Measurements from ENCODE around the gene ARHGEF19. TPM values are rescaled to one million over a fixed set of nuclear protein-coding genes. Genes with fewer than 3 reads are reported as not detected.

The ARHGEF19 gene
- total and polyA plus RNA-seq, 10 of the 15 experiments (the other 5 are each of a cell fraction or from before 2014, with no cell fraction given) = 0.15 to 2.9 (median 0.67) TPM; not detected in 1

GRCh38 chr1:16204634-16205333 lies 7.7 kb downstream of the ARHGEF19 start:
- Histone ChIP-seq H3K4me1 (ENCODE audit: control insufficient read depth, insufficient read depth, low read length) (peaks cover 4% of the 10 kb centered on the region; the same call in 1 of the 2 replicates), H3K4me2 (ENCODE audit: control insufficient read depth, insufficient read depth) (no peak overlapping the region), H3K27ac (ENCODE audit: control insufficient read depth, insufficient read depth) (no peak overlapping the region), H2AFZ (ENCODE audit: control insufficient read depth, low read depth, low read length) (no peak overlapping the region), H3K27me3 (replicated peaks in 1 of 2; ENCODE audit: control insufficient read depth in 2 of 2, insufficient read depth in 2 of 2, low read length in 1 of 2) (no peaks in the 10 kb centered on the region), H3K4me3 (no peak overlapping the region), H4K20me1 (ENCODE audit: control insufficient read depth, insufficient read depth) (no peaks in the 10 kb centered on the region), H3K9me3 (replicated peaks; ENCODE audit: control insufficient read depth, insufficient read depth, low read length) (no peaks in the 10 kb centered on the region), H3K36me3 (ENCODE audit: control insufficient read depth in 2 of 2, insufficient read depth in 2 of 2, low read length in 1 of 2) (no peaks in the 10 kb centered on the region), H3K79me2 (ENCODE audit: control insufficient read depth, insufficient read depth, low read length) (no peaks in the 10 kb centered on the region), H3K9ac (ENCODE audit: control insufficient read depth, insufficient read depth, low read length) (no peak overlapping the region)
- RAD21 ChIA-PET (ENCODE audit: unreplicated experiment) = no interaction called here
- BruUV-seq (replicated peaks) = no TSS peak
- SMC1A ChIA-PET (ENCODE audit: uncharacterized antibody, unreplicated experiment) = no interaction called here
- FAIRE-seq (no peak), DNase-seq (ENCODE audit: low read depth, low spot score) (no peak), ATAC-seq (no peak)
- TF ChIP-seq POLR2AphosphoS2 (IDR thresholded peaks at IDR 0.05; ENCODE audit: low read depth, low read length) (no peak), CTCF (IDR thresholded peaks at IDR 0.05 in 2 of 3, conservative IDR thresholded peaks at IDR 0.05 in 1 of 3; ENCODE audit: control insufficient read depth in 2 of 3, extremely low read depth in 1 of 3, insufficient read depth in 1 of 3, low read depth in 3 of 3, low read length in 3 of 3) (peak in 2 of 3 experiments; percentile 34 to 38; a peak in 3 of 6 replicates), SMC3 (IDR thresholded peaks at IDR 0.05; ENCODE audit: borderline replicate concordance, low read length) (peak; percentile 24; the same call in 1 of the 2 replicates), RAD21 (IDR thresholded peaks at IDR 0.05; ENCODE audit: insufficient read depth, low read depth, low read length) (peak; percentile 32)
- WGBS (ENCODE audit: insufficient coverage, insufficient replicate concordance, low lambda C conversion rate, missing lambda C conversion rate) = 62% methylated on average over 12 of the region's 12 CpGs
- POLR2A ChIA-PET = no interaction called here
- in situ Hi-C loops (cut with MboI) = no loop called here
- CTCF ChIA-PET = interaction anchor here (0.6 to 3.4 kb wide), 9 partner anchors 8 to 678 kb away, joined by 3 to 18 read pairs (median 3); partner anchors contain the start of gene ARHGEF19
- intact Hi-C loops (cut with micrococcal nuclease; ENCODE audit: unreplicated experiment) = loop anchor here (5.0 kb wide), 1 partner anchor 158 kb away; no protein-coding TSS in a partner anchor

Measured in GM12878 (cell line).